Right lobe of liver (tissue), 4 donors: ENCODE results near the gene DUSP22.

Experiments used
- CTCF ChIP-seq, 4 donors: fragments of 200-600 bp in 3 of 4; fragments of 450-650 bp in 1 of 4; IDR thresholded peaks; one replicate each; pipeline versions ENCODE4 v1.5.1 to v1.8.0; 2016 to 2022; ENCODE audit warnings: antibody characterized with exemption in 4 of 4, mild to moderate bottlenecking in 2 of 4
- POLR2A ChIP-seq: fragments of 450-650 bp; IDR thresholded peaks from one replicate; pipeline ENCODE4 v1.6.1; 2017; ENCODE audit warnings: antibody characterized with exemption, mild to moderate bottlenecking
- donor health status: DM: no; HTN: no; CAD: no.
- donor health status: DM: no; HTN: no; CAD: no.
- donor health status: DM: no; HTN: yes; CAD: no.

- TF ChIP-seq CTCF (IDR thresholded peaks at IDR 0.05): no peak
- no peak for TF ChIP-seq POLR2A
These were observed 35.9 kb downstream of the DUSP22 start for GRCh38 chr6:328136-328670.
